PC-3 (cell line): ENCODE data around the gene EXOSC5. TPM values are rescaled to one million over a fixed set of nuclear protein-coding genes. Genes with fewer than 3 reads are reported as not detected.

ENCODE experiments used
- ATAC-seq: fragments of 200-7000 bp; cut with Tn5 transposase; 2 replicates; pipeline ENCODE4 v1.9.1; 2020; ENCODE audit warnings: mild to moderate bottlenecking, moderate library complexity
- BruUV-seq: library from RNA; stranded (reverse); fragments of 400-500 nt; replicated peaks from 2 replicates; lab custom pipeline; 2021; lab: Mats Ljungman, UMichigan
- CTCF ChIA-PET: fragments of 300-600 bp; sonication (Branson Sonifier 250); formaldehyde crosslinking; loops from one replicate; lab custom pipeline; 2022; ENCODE audit warnings: antibody characterized with exemption; lab: Charles Lee
- POLR2A ChIA-PET: fragments of 300-600 bp; sonication (Branson Sonifier 250); formaldehyde crosslinking; loops from one replicate; lab custom pipeline; 2022; ENCODE audit warnings: antibody characterized with exemption; ENCODE audit not compliant: unreplicated experiment; lab: Charles Lee
- DNase-seq: peaks from one replicate; pipeline ENCODE4 v3.0.0-alpha.2; 2015
- H2AFZ ChIP-seq: fragments of 300-600 bp; sonication (generic); 2 replicates; pipeline ENCODE4 v1.6.0; 2016; ENCODE audit warnings: antibody characterized with exemption, low read length
- H3F3A ChIP-seq: fragments of 300-600 bp; sonication (generic); one replicate; pipeline ENCODE4 v1.6.0; 2017; ENCODE audit warnings: antibody characterized with exemption, low read length, control low read depth, mild to moderate bottlenecking; ENCODE audit not compliant: unreplicated experiment
- H3K27ac ChIP-seq: fragments of 300-600 bp; sonication (generic); 2 replicates; pipeline ENCODE4 v1.5.1; 2016; ENCODE audit warnings: mild to moderate bottlenecking, low read length
- H3K27me3 ChIP-seq: fragments of 300-600 bp; sonication (generic); 2 replicates; pipeline ENCODE4 v1.6.1; 2016; ENCODE audit warnings: low read length, mixed read lengths
- H3K36me3 ChIP-seq: fragments of 300-600 bp; sonication (generic); 2 replicates; pipeline ENCODE4 v1.6.1; 2016; ENCODE audit warnings: low read depth, mixed run types, low read length, mixed read lengths
- H3K4me1 ChIP-seq: fragments of 300-600 bp; sonication (generic); 2 replicates; pipeline ENCODE4 v1.5.1; 2016; ENCODE audit warnings: low read length; ENCODE audit not compliant: insufficient read depth
- H3K4me2 ChIP-seq: fragments of 300-600 bp; sonication (generic); 2 replicates; pipeline ENCODE4 v1.6.0; 2016; ENCODE audit warnings: low read length
- H3K4me3 ChIP-seq: fragments of 300-600 bp; sonication (generic); 2 replicates; pipeline ENCODE4 v1.5.1; 2016; ENCODE audit warnings: mild to moderate bottlenecking, low read length, mixed read lengths
- H3K79me2 ChIP-seq: fragments of 300-600 bp; sonication (generic); 2 replicates; pipeline ENCODE4 v1.6.1; 2017; ENCODE audit warnings: low read length, mixed read lengths
- H3K9ac ChIP-seq: fragments of 300-600 bp; sonication (generic); 2 replicates; pipeline ENCODE4 v1.6.0; 2016; ENCODE audit warnings: mild to moderate bottlenecking, low read length
- H3K9me2 ChIP-seq: fragments of 300-600 bp; sonication (generic); replicated peaks from 2 replicates; pipeline ENCODE4 v1.6.1; 2016; ENCODE audit warnings: mixed run types, low read length, mixed read lengths
- H3K9me3 ChIP-seq: fragments of 300-600 bp; sonication (generic); 2 replicates; pipeline ENCODE4 v1.6.1; 2016; ENCODE audit warnings: low read length, mixed read lengths
- H4K20me1 ChIP-seq: fragments of 300-600 bp; sonication (generic); 2 replicates; pipeline ENCODE4 v1.6.1; 2016; ENCODE audit warnings: low read length, mixed read lengths
- CTCF ChIP-seq: fragments of 300-600 bp; sonication (generic); conservative IDR thresholded peaks from 2 replicates; pipeline ENCODE4 v1.5.1; 2017; ENCODE audit warnings: antibody characterized with exemption, low read depth, mild to moderate bottlenecking, low read length
- EZH2 ChIP-seq: fragments of 300-600 bp; sonication (generic); IDR thresholded peaks from one replicate; pipeline ENCODE4 v1.6.1; 2017; ENCODE audit warnings: antibody characterized with exemption, mild to moderate bottlenecking, low read length; ENCODE audit not compliant: unreplicated experiment
- EZH2phosphoT487 ChIP-seq: fragments of 300-600 bp; sonication (generic); IDR thresholded peaks from 2 replicates; pipeline ENCODE4 v1.6.1; 2018; ENCODE audit warnings: mild to moderate bottlenecking, antibody characterized with exemption, low read length, borderline replicate concordance
- intact Hi-C: fragments of 100-400 bp; cut with micrococcal nuclease; formaldehyde crosslinking; loops from 2 replicates; pipeline ENCODE4 v1.9.0; 2023
- total RNA-seq: library from RNA; depleted of rRNA; stranded (reverse); fragments of >200 nt; gene quantifications from 2 replicates; pipeline ENCODE4 v1.2.3, GENCODE V29; 2014

The EXOSC5 gene
- total RNA-seq, 1 experiment from 2014 or later: 40.8 TPM

GRCh38 chr19:41377977-41378709 is 19.0 kb downstream of the EXOSC5 start:
- CTCF ChIA-PET: no interaction called here

GRCh38 chr19:41376998-41377365 is 20.2 kb downstream of the EXOSC5 start:
- Histone ChIP-seq H4K20me1 (no peaks in the 10 kb centered on the region), H3K27ac (no peak overlapping the region), H3K9ac (no peak overlapping the region), H2AFZ (no peak overlapping the region), H3K4me2 (no peak overlapping the region), H3K9me2 (no peaks in the 10 kb centered on the region), H3K4me1 (no peaks in the 10 kb centered on the region), H3F3A (no peaks in the 10 kb centered on the region), H3K79me2 (no peaks in the 10 kb centered on the region), H3K36me3 (no peaks in the 10 kb centered on the region), H3K4me3 (no peak overlapping the region), H3K9me3 (no peaks in the 10 kb centered on the region), H3K27me3 (no peaks in the 10 kb centered on the region)
- ChIA-PET CTCF (no interaction called here), POLR2A (no interaction called here)
- intact Hi-C loops: no loop called here
- ATAC-seq (no peak), DNase-seq (no peak)
- BruUV-seq: no TSS peak
- no peak for TF ChIP-seq EZH2phosphoT487
- TF ChIP-seq CTCF: no peak
- TF ChIP-seq EZH2: no peak

More at GRCh38 chr19:41377977-41378709, 19.0 kb downstream of the EXOSC5 start:
- intact Hi-C loops: no loop called here
- Histone ChIP-seq H3K4me2 (no peak overlapping the region), H4K20me1 (no peaks in the 10 kb centered on the region), H3K79me2 (no peaks in the 10 kb centered on the region), H3K27ac (no peak overlapping the region), H2AFZ (no peak overlapping the region), H3K27me3 (no peaks in the 10 kb centered on the region), H3K4me1 (no peaks in the 10 kb centered on the region), H3K9me3 (no peaks in the 10 kb centered on the region), H3K36me3 (no peaks in the 10 kb centered on the region), H3K9me2 (no peaks in the 10 kb centered on the region), H3F3A (no peaks in the 10 kb centered on the region), H3K9ac (no peak overlapping the region), H3K4me3 (no peak overlapping the region)
- no TSS peak for BruUV-seq
- no peak for ATAC-seq
- no peak for DNase-seq
- POLR2A ChIA-PET: no interaction called here
- TF ChIP-seq CTCF: no peak
- no peak for TF ChIP-seq EZH2
- TF ChIP-seq EZH2phosphoT487: no peak

GRCh38 chr19:41376241-41376997 is 20.7 kb downstream of the EXOSC5 start, which contains the start of gene TMEM91:
TSS of gene TMEM91 (plus strand) at chr19:41376533. CDS start at chr19:41378310, 1,777 bp downstream.
- Histone ChIP-seq H3K4me1 (no peaks in the 10 kb centered on the region), H3K4me2 (no peak within 1 kb of the TSS), H3K4me3 (no peak within 1 kb of the TSS), H3K9me2 (no peaks in the 10 kb centered on the region), H3K9me3 (no peaks in the 10 kb centered on the region), H3K36me3 (no peaks in the 10 kb centered on the region), H2AFZ (no peak within 1 kb of the TSS), H3K79me2 (no peaks in the 10 kb centered on the region), H3K27ac (no peak within 1 kb of the TSS), H3K9ac (no peak within 1 kb of the TSS), H4K20me1 (no peaks in the 10 kb centered on the region), H3K27me3 (no peaks in the 10 kb centered on the region), H3F3A (no peaks in the 10 kb centered on the region)
- BruUV-seq: no TSS peak
- ChIA-PET POLR2A (no interaction called here), CTCF (no interaction called here)
- ATAC-seq (no peak), DNase-seq (no peak)
- no peak for TF ChIP-seq CTCF
- TF ChIP-seq EZH2phosphoT487: no peak
- TF ChIP-seq EZH2: no peak
- intact Hi-C loops: no loop called here
